Adrenal gland (tissue), 12 donors: ENCODE results near the gene GAPVD1. TPM values are rescaled to one million over a fixed set of nuclear protein-coding genes. Genes with fewer than 3 reads are reported as not detected.
A peak's percentile ranks its signal among the peaks of the same experiment; 100 is the strongest.

Experiments used
- DNase-seq, 7 donors: peaks; one replicate each; pipeline ENCODE4 v3.0.0-alpha.2; 2019 to 2020
- H3K27ac ChIP-seq, 5 donors: fragments of 200-600 bp; sonication (generic) in 4 of 5; 1 replicate in 3 of 5; 2 replicates in 2 of 5; pipeline versions ENCODE4 v1.5.1 to v1.8.0; 2016 to 2020; ENCODE audit warnings: mild to moderate bottlenecking in 1 of 5
- H3K27me3 ChIP-seq: fragments of 200-600 bp; 2 replicates; pipeline ENCODE4 v1.8.0; 2021
- H3K36me3 ChIP-seq, 2 donors: fragments of 200-600 bp; replicated peaks in 1 of 2; 1 replicate in 1 of 2; 2 replicates in 1 of 2; pipeline versions ENCODE4 v1.5.1 to v1.8.0; 2018 to 2022
- H3K4me1 ChIP-seq, 2 donors: fragments of 200-600 bp; replicated peaks in 1 of 2; 1 replicate in 1 of 2; 2 replicates in 1 of 2; pipeline versions ENCODE4 v1.5.1 to v1.8.0; 2018 to 2021
- H3K4me3 ChIP-seq, 4 donors: fragments of 200-600 bp; sonication (generic) in 3 of 4; one replicate each; pipeline ENCODE4 v1.5.1; 2016 to 2018
- H3K9me3 ChIP-seq, 3 donors: fragments of 200-600 bp; sonication (generic) in 1 of 3; replicated peaks in 1 of 3; 1 replicate in 2 of 3; 2 replicates in 1 of 3; pipeline versions ENCODE4 v1.5.1 to v1.8.0; 2016 to 2021
- CTCF ChIP-seq, 6 experiments: fragments of 450-650 bp in 4 of 6; fragments of 200-600 bp in 2 of 6; sonication (generic) in 1 of 6; IDR thresholded peaks; 1 replicate in 5 of 6; 2 replicates in 1 of 6; pipeline versions ENCODE4 v1.5.1 to v1.8.0; 2016 to 2021; ENCODE audit warnings: antibody characterized with exemption in 6 of 6, mild to moderate bottlenecking in 2 of 6, moderate library complexity in 1 of 6
- POLR2A ChIP-seq, 2 donors: fragments of 450-650 bp; IDR thresholded peaks; one replicate each; pipeline ENCODE4 v1.6.1; 2017; ENCODE audit warnings: antibody characterized with exemption in 2 of 2, mild to moderate bottlenecking in 2 of 2, moderate library complexity in 1 of 2
- WGBS, 4 donors: extraction: QIAGEN DNeasy Blood & Tissue Kit in 2 of 4; methylation state at CpG; one replicate each; pipeline versions ENCODE4 v1.1.5 to v1.1.7; 2013 to 2017; 5-methylcytosine and 5-hydroxymethylcytosine counted together
- intact Hi-C, 2 donors: fragments of 100-400 bp; cut with DNase I; formaldehyde crosslinking; loops; one replicate each; pipeline versions ENCODE4 v1.14.1 to v1.15.0; 2022 to 2023
- polyA plus RNA-seq, 3 donors: library from polyadenylated mRNA; stranded (reverse); fragments of 200-250 nt in 2 of 3; fragments of 350-450 nt in 1 of 3; fragmentation: Illumina TruSeq in 1 of 3; extraction: RNeasy Lipid Tissue Mini Kit (QIAGEN cat#74804) in 1 of 3; gene quantifications; one replicate each; pipeline ENCODE4 v1.2.3, GENCODE V29; 2013 to 2014
- total RNA-seq, 9 donors: library from RNA; depleted of rRNA in 4 of 9; stranded (reverse); fragments of >200 nt in 4 of 9; fragments of 120-200 nt in 1 of 9; fragmentation: NEBNext Ultra II Directional in 1 of 9; extraction: Animal tissue kit (Norgen Biotek cat#: 25700) in 1 of 9; gene quantifications; one replicate each; pipeline versions ENCODE4 v1.1.0 to v1.2.4, GENCODE V29; 2013 to 2023
- donor health status: healthy with polysubstance abuse.
- donor health status: Bipolar disorder and iron deficiency.
- donor health status: DM: yes; HTN: yes; CAD: no.
- donor health status: DM: no; HTN: no; CAD: no.
- donor health status: DM: no; HTN: no; CAD: no.
- donor health status: DM: yes; HTN: yes; CAD: no.

The GAPVD1 gene
- total and polyA plus RNA-seq, 12 donors: 7.1 to 63.1 (median 39.3) TPM

DNA sequence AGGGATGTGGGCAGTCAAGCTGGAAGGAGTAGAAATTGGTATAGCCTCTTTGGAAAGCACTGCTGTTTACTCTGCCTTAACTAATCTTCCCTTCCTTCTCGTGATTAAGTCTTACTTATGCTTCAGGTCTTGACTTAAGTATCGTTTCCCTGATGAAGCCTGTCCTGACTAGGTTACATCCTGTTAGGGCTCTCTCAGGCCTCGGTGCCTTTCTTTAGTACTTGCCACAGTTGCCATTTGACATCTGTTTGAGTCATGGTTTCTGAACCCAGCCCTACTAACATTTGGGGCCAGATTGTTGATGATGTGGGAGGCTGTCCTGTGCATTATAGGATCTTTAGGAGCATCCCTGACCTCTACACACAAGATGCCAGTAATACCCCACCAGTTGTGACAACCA, 94.4 kb downstream of the GAPVD1 start:
- no peak overlapping the region for H3K27ac ChIP-seq
- no peaks in the 10 kb centered on the region for H3K27me3 ChIP-seq
- TF ChIP-seq POLR2A (IDR thresholded peaks at IDR 0.05): no peak
- peaks cover 0 to 88% of the 10 kb centered on the region in 2 donors for H3K36me3 ChIP-seq
- intact Hi-C loops: no loop called here
- no peaks in the 10 kb centered on the region for H3K9me3 ChIP-seq
- DNase-seq: no peak
- WGBS, 4 donors: 88 to 94% (median 90%) methylated on average over 3 of the region's 3 CpGs
- H3K4me1 ChIP-seq: no peaks in the 10 kb centered on the region
- H3K4me3 ChIP-seq: no peak overlapping the region

DNA sequence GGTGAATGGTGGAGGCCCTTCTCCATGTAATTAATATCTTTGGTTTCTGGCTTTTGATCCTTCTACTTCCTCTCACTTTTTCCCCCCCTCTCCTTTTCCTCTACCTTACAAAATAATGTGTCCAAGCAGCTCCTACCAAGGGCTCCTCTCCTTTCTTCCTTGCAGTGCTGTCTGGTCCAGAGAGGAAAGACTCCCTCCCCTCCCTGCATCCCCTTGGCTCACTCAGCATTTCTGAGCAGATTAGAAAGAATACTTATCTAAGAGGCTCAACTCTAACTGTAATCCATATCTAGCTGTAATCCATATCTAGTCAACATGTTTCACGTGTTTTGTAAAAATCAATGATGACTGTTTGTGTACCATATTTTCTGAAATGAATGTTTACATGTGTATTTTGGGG, 97.4 kb downstream of the GAPVD1 start:
- no peaks in the 10 kb centered on the region for H3K9me3 ChIP-seq
- TF ChIP-seq CTCF (IDR thresholded peaks at IDR 0.05): no peak
- no peaks in the 10 kb centered on the region for H3K4me1 ChIP-seq
- WGBS, 4 donors: 87 to 95% (median 92%) methylated on average over 1 of the region's 1 CpG
- H3K4me3 ChIP-seq: no peak overlapping the region
- peaks cover 0 to 85% of the 10 kb centered on the region in 2 donors for H3K36me3 ChIP-seq
- H3K27me3 ChIP-seq: no peaks in the 10 kb centered on the region
- no peak for DNase-seq
- H3K27ac ChIP-seq: no peak overlapping the region
- intact Hi-C loops: no loop called here

GRCh38 chr9:125360601-125361000, 99.0 kb downstream of the GAPVD1 start:
- no peaks in the 10 kb centered on the region for H3K27me3 ChIP-seq
- no peaks in the 10 kb centered on the region for H3K4me1 ChIP-seq
- DNase-seq: no peak
- no peak for TF ChIP-seq POLR2A (IDR thresholded peaks at IDR 0.05)
- TF ChIP-seq CTCF (IDR thresholded peaks at IDR 0.05): no peak
- no peak overlapping the region for H3K4me3 ChIP-seq
- intact Hi-C loops: no loop called here
- H3K27ac ChIP-seq: no peak overlapping the region
- 89 to 100% (median 95%) methylated on average over 2 of the region's 2 CpGs for WGBS, 4 donors
- peaks cover 0 to 69% of the 10 kb centered on the region in 2 donors for H3K36me3 ChIP-seq
- no peaks in the 10 kb centered on the region for H3K9me3 ChIP-seq

DNA sequence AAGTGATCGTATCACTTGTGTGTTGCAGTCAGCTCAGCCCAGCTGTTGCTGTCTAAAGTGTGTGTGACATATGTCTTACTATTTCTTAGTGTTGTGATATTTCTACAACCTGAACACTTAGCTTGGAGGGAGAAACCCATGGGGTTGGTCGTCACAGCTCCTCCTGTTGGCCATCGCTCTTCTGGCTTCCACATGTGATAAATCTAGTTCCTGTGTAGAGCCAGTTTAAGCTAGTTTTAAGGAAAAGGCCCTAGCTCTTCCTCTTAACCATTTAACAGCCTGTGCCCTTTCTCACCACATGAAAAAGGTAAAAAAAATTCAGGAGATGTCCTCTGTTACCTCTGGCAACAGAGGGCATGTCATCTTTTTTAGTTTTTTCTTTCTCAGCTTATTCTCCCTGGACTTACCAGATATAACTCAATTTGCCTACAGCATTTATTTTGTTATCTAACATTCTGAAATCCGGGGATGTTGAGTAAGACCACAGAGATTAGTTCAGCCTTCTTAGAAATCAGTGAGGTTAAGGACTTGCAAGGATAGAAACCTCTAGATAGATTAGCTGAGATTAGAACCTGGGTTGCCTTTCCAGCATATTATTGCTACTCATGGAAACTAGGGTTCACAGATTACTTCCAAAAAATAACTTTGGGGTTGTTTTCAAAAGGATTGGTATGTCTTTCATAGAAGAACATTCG, 100.4 kb downstream of the GAPVD1 start:
- Histone ChIP-seq H3K27ac (no peak overlapping the region), H3K9me3 (no peaks in the 10 kb centered on the region), H3K4me1 (no peaks in the 10 kb centered on the region), H3K4me3 (no peak overlapping the region), H3K36me3 (peaks cover 0 to 55% of the 10 kb centered on the region in 2 donors), H3K27me3 (no peaks in the 10 kb centered on the region)
- intact Hi-C loops: no loop called here
- no peak for DNase-seq
- TF ChIP-seq POLR2A (IDR thresholded peaks at IDR 0.05) (no peak), CTCF (IDR thresholded peaks at IDR 0.05) (peak in 2 of 6 experiments; percentile 15 to 19)
- 63 to 75% (median 70%) methylated on average over 5 of the region's 5 CpGs for WGBS, 4 donors

DNA sequence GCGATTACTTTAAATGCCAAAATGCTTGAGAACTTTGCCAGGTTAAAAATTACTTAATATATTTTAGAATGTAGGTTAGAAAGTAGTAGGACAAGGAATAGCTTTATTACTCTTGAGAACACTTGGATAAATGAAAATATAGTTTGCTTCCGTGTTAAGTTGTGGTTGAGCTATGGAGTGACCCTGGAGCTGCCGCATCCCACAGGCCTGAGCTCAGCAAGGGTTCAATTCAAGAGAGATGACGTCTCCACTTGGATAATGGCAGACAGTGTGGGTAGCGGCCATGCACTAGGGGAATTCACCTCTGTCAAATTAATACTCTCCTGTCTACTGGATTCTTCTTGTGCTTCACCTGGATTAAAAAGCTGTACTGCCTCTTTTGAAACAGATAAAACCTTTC, 105.0 kb downstream of the GAPVD1 start:
- intact Hi-C loops: no loop called here
- Histone ChIP-seq H3K27ac (no peak overlapping the region), H3K36me3 (peaks cover 0 to 18% of the 10 kb centered on the region in 2 donors), H3K27me3 (no peaks in the 10 kb centered on the region), H3K4me1 (no peaks in the 10 kb centered on the region), H3K4me3 (no peak overlapping the region), H3K9me3 (no peaks in the 10 kb centered on the region)
- no peak for DNase-seq
- no peak for TF ChIP-seq CTCF (IDR thresholded peaks at IDR 0.05)
- no peak for TF ChIP-seq POLR2A (IDR thresholded peaks at IDR 0.05)
- 88 to 95% (median 90%) methylated on average over 5 of the region's 5 CpGs for WGBS, 4 donors
